Right ventricle myocardium superior (tissue), 1 donor: ENCODE measurements around the gene OR10A4. TPM values are rescaled to one million over a fixed set of nuclear protein-coding genes. Genes with fewer than 3 reads are reported as not detected.
"Not testable (repeated sequence)": the region's sequence is repeated elsewhere in the genome, so short reads cannot be mapped to it uniquely, and the experiment has no call there.

Experiments
- ATAC-seq: fragments of 200-7000 bp; cut with Tn5 transposase; one replicate; pipeline ENCODE4 v1.9.1; 2020; ENCODE audit warnings: mild to moderate bottlenecking; ENCODE audit not compliant: poor library complexity
- DNase-seq: peaks from one replicate; pipeline ENCODE4 v3.0.0-alpha.2; 2020
- intact Hi-C: fragments of 100-400 bp; cut with DNase I; formaldehyde crosslinking; loops from one replicate; pipeline ENCODE4 v1.11.2; 2022
- total RNA-seq: library from RNA; stranded (reverse); fragmentation: NEBNext Ultra II Directional; extraction: Animal tissue kit (Norgen Biotek cat#: 25700); gene quantifications from one replicate; pipeline ENCODE4 v1.2.1, GENCODE V29; 2021
- donor health status: DM: no; HTN: yes; CAD: no; lungs with severe emphysema.

Gene OR10A4
- total RNA-seq, 1 donor from 2014 or later, result not detected

DNA sequence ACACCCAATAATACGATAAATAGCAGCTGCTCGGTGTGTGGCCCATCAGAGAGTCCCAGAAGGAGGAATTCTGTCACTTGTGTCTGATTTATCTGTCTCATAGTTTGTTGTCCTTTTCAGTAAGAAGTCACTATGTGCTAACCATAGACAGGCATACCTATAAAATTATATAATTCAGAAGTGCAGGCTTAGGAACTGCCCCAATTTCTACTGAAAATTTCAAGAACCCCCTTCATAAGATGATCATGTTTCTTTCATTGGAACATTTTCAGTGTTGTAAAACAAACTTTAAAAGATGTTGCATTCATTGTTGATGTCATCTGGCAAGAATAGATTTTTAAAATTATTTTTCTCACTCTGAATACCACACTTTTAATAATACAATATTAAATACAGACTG, 16.0 kb downstream of the OR10A4 start, which contains the start of gene OR2D2:
Gene OR2D2 (minus strand): TSS at position 101 of the 400 bp plus-strand sequence. CDS start 0 bp downstream, at position 101.
- DNase-seq (no peak), ATAC-seq (no peak)
- intact Hi-C loops, result no loop called here

GRCh38 chr11:6894097-6894496, 17.7 kb downstream of the OR10A4 start:
- intact Hi-C loops, result no loop called here

DNA sequence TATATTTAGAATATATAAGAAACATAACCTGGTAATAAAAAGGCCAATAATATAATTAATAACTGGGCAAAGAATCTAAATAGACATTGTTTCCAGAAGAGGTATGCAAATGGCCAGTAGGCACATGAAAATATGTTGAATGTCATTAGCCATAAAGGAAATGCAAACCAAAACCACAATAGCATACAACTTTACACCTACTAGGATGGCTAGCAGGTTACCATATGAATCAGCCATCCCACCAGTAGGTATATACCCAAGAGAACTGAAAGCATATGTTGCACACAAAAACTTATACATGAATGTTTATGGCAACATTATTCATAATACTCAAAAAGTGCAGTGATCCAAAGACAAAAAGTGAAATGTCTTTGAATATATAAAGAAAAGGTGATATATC, 18.6 kb downstream of the OR10A4 start:
- DNase-seq, result no peak
- ATAC-seq, result no peak
- intact Hi-C loops, result no loop called here

More at GRCh38 chr11:6894097-6894496, 17.7 kb downstream of the OR10A4 start:
- ATAC-seq (no peak), DNase-seq (no peak)

GRCh38 chr11:6898911-6899310, 22.5 kb downstream of the OR10A4 start:
- DNase-seq (no peak), ATAC-seq (no peak)
- intact Hi-C loops, result no loop called here

DNA sequence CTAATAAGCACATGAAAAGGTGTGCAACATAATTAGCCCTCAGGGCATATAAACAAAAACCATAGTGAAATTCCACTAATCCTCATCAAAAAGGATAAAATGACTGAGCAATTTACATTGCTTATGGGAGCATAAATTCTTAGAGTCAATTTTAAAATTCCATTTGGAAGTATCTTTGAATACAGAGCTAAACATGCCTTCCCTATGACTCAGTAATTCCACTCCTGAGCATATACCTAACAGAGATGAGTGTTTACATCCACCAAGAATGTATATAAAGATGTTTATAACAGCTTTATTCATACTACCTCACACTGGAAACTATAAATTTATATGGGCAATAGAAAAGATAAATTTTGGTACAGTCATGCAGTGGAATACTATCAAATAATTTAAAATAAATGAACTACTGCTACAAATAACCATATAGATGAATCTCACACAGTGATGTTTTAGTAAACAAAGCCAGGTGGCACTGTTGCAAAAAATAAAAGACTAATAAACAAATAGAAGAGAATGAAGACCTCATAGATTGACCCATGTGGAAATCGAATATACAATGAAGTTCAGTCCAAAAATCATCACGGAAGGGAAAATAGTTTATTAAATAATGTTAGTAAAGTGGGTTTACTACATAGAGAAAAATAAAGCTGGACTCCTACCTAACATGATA, 24.0 kb downstream of the OR10A4 start:
- ATAC-seq, result no peak
- intact Hi-C loops, result no loop called here
- DNase-seq, result no peak

DNA sequence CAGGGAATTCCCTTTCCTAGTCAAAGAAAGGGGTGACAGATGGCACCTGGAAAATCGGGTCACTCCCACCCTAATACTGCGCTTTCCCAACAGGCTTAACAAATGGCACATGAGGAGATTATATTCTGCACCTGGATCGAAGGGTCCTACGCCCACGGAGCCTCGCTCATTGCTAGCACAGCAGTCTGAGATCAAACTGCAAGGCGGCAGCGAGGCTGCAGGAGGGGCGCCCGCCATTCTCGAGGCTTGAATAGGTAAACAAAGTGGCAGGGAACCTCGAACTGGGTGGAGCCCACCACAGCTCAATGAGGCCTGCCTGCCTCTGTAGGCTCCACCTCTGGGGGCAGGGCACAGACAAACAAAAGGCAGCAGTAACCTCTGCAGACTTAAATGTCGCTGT, 28.4 kb downstream of the OR10A4 start:
- ATAC-seq, DNase-seq, intact Hi-C loops: not testable (repeated sequence)

- no peak for ATAC-seq
- intact Hi-C loops, result no loop called here
These were observed 35.0 kb downstream of the OR10A4 start for GRCh38 chr11:6911378-6911777.

DNA sequence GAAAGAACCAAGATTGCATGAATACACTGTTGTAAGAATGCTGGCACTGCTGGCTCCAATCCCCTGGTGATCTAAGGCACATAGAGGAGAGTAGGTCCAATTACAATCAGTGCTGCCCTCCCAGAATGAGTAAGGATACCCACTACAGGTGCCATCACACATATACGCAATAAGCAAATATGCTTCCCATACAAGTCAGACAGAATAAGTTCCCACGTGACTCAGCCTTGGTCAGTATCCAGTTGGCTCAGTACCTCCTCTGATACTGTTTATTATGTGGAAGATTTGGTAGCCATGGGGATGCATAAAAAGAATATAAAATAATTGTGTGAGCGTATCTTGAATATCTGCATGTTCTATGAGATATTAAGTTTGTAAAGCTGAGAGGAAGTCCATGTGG, 35.5 kb downstream of the OR10A4 start:
- ATAC-seq (no peak), DNase-seq (no peak)
- intact Hi-C loops, result no loop called here

More at GRCh38 chr11:6911378-6911777, 35.0 kb downstream of the OR10A4 start:
- no peak for DNase-seq

DNA sequence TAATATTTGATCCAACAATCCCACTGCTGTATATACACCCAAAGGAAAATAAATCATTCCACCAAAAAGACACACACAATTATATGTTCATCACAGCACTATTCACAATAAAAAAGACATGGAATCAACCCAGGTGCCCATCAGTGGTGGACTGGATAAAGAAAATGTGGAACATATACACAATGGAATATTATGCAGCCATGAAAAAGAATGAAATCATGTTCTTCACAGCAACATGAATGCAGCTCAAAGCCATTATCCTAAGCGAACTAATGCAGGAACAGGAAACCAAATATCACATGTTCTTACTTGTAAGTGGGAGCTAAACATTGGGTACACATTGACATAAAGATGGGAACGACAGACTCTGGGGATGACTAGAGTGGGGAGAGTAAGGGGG, 43.3 kb downstream of the OR10A4 start:
- intact Hi-C loops, result no loop called here
- ATAC-seq, result no peak
- DNase-seq, result no peak

DNA sequence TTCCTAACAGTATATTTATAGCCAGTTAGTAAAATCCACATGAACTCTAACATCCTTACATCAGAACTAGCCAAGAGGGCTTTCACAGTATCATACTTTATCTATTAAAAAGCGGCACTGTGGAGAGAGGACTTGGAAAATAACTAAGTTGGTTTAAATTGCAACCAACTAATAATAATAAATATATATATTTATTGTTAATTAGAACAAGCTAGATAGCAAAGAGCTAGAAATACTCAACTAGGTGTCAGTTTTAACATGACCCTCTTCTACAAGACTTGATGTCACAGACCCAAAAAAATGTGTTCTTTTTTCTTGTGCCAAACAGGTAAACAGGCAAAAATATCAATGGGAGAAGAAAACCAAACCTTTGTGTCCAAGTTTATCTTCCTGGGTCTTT, 44.3 kb downstream of the OR10A4 start, which contains the start of gene OR2D3:
Gene OR2D3 (plus strand): TSS at position 301 of the 400 bp plus-strand sequence. CDS start 0 bp downstream, at position 301.
- intact Hi-C loops, result no loop called here
- DNase-seq (no peak), ATAC-seq (no peak)

DNA sequence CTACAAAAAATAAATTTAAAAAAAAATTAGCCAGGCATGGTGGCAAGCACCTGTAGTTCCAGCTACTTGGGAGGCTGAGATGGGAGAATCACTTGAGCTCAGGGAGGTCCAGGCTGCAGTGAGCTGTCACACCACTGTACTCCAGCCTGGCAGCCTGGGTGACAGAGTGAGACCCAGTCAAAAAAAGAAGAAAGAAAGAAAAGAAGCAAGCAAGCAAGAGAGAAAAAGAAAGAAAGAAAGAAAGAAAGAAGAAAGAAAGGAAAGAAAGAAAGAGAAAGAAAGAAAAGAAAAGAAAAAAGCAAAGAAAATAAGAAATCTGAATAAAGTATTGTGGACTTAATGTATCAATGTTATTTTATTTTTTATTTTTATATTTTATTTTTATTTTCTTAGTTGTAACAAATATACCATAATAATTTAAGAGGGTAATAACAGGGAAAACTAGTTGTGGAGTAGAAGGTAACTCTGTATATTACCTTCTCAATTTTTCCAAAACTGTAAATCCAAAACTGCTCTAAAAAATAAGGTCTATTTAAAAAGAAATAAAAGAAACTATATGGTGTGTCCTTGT, 48.7 kb downstream of the OR10A4 start:
- intact Hi-C loops, result no loop called here

GRCh38 chr11:6925636-6926207, 49.3 kb downstream of the OR10A4 start:
- no peak for DNase-seq
- ATAC-seq, result peak; percentile 33

More for the DNA sequence above, 48.7 kb downstream of the OR10A4 start:
- ATAC-seq (no peak), DNase-seq (no peak)

DNA sequence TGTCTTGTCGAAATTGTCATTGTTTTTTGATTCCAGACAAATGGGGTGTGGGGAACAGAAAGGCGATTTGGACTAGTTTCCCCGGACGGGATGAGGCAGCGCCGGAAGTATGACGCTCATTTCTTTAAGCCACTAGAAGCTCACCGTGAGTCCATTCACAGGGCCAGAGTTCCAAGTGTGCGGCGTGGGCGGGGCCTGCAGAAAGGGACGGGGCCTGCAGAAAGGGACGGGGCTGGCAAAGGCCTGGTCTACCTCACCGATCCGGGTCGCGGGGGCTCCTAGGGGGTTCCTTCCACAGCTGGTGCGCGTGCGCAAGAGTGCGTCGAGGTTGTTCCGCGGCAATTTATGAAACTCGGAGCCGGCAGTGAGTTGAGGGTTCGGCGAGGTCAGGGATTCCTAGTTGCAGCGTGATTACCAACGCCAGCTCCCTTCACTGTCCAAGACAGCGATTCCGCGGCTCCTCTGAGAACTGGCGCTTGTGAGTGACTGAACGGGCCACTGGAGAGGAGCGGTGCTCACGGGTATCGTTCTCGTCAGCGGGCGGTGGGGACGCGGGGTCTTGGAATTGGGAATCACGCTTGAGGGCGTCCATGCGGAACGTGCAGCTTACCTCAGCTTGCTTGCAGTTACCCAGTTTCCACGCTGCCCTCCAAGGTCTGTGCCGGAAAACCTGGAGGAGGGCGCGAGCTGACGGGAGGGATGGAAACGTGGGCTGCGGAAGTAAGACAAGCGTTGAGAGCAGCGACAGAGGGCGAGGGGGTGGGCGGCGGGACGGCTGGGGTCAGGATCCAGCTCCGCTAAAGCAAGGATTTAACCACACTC, 50.0 kb downstream of the OR10A4 start, which contains the start of gene ZNF215:
Gene ZNF215 (plus strand): TSS at position 219 of the 822 bp plus-strand sequence. CDS start 5,847 bp downstream, outside the sequence.
- peak; percentile 92 for ATAC-seq
- intact Hi-C loops, result no loop called here

More at GRCh38 chr11:6925636-6926207, 49.3 kb downstream of the OR10A4 start:
- intact Hi-C loops, result no loop called here

DNA sequence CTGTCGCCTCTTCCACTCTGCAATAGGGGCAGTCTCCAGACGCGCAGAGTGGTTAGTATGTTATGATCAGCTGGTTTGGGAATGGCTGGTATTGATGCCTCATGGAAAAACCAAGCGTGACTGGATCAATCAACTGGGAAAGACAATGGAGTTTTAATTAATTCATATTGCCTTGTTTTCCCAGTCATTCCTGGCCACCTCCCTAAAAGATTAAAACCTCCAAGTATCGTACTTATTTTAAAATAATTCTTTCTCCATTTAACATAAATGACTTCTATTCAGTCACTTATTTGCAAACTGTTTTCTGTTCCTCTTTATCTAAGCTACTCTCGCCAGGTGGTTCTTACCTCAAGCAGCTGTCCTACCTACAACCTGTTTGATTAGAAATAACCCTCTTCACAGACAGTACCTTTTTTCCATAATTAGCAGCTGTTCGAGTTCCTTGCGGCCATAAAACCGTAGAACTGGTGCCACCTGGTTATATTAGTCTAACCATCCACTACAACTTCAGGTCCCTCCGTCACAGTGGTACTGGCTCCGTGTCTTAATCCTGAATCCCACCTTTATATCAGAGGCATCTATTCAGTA, 50.7 kb downstream of the OR10A4 start:
- intact Hi-C loops, result no loop called here
- DNase-seq, result no peak
- ATAC-seq, result no peak

More for the DNA sequence above, 50.0 kb downstream of the OR10A4 start, which contains the start of gene ZNF215:
- peak; percentile 84 for DNase-seq

Other genes with a start within 250 kb of the OR10A4 start
- 9.6 TPM for gene DCHS1, start 220.8 kb upstream of the OR10A4 start, total RNA-seq
- 46.5 TPM for gene MRPL17, start 193.3 kb upstream of the OR10A4 start, total RNA-seq
- not detected for gene OR2AG2, start 104.6 kb upstream of the OR10A4 start, total RNA-seq
- not detected for gene OR2AG1, start 93.6 kb upstream of the OR10A4 start, total RNA-seq
- not detected for gene OR6A2, start 76.9 kb upstream of the OR10A4 start, total RNA-seq
- not detected for gene OR10A5, start 30.9 kb upstream of the OR10A4 start, total RNA-seq
- not detected for gene OR10A2, start 13.6 kb upstream of the OR10A4 start, total RNA-seq
- gene OR2D2, start 15.9 kb downstream of the OR10A4 start, total RNA-seq, result not detected
- gene OR2D3, start 44.4 kb downstream of the OR10A4 start, total RNA-seq, result not detected
- gene ZNF215, start 49.8 kb downstream of the OR10A4 start, total RNA-seq, result 0.22 TPM
- gene ZNF214, start 143.7 kb downstream of the OR10A4 start, total RNA-seq, result 1.9 TPM
- not detected for gene NLRP14, start 143.9 kb downstream of the OR10A4 start, total RNA-seq
- not detected for gene RBMXL2, start 212.4 kb downstream of the OR10A4 start, total RNA-seq